ENCODE results near the gene RNU7-1.

RNU7-1 gene

DNA sequence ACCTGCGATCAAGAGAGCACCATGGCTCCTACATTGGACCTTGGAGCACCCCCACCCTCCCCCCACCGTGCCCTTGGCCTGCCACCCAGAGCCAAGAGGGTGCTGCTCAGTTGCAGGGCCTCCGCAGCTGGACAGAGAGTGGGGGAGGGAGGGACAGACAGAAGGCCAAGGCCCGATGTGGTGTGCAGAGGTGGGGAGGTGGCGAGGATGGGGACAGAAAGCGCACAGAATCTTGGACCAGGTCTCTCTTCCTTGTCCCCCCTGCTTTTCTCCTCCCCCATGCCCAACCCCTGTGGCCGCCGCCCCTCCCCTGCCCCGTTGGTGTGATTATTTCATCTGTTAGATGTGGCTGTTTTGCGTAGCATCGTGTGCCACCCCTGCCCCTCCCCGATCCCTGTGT, 1.8 kb upstream of the RNU7-1 start:
- no peak for TF ChIP-seq CTCF (IDR thresholded peaks at IDR 0.05; ENCODE audit: low read depth, low read length)
- no peak for DNase-seq (ENCODE audit: extremely low read depth, low read depth)

GRCh38 chr12:6942331-6942665, 1.3 kb upstream of the RNU7-1 start:
- no peak for TF ChIP-seq CTCF (IDR thresholded peaks at IDR 0.05; ENCODE audit: low read depth, low read length)
- DNase-seq (ENCODE audit: extremely low read depth, low read depth) = no peak

DNA sequence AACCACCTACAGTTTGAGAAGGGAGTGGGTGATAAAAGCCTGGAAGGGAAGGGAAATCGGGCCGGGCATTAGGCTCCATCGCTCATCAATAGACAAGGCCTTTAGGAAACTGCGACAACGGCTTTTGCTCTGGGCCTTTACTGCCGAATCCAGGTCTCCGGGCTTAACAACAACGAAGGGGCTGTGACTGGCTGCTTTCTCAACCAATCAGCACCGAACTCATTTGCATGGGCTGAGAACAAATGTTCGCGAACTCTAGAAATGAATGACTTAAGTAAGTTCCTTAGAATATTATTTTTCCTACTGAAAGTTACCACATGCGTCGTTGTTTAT, 261 bp upstream of the RNU7-1 start:
- peak; percentile 84 for DNase-seq (ENCODE audit: extremely low read depth, low read depth)

GRCh38 chr12:6944381-6945186, 968 bp downstream of the RNU7-1 start:
- TF ChIP-seq CTCF (IDR thresholded peaks at IDR 0.05; ENCODE audit: low read depth, low read length) = peak; percentile 87

More for the DNA sequence above, 261 bp upstream of the RNU7-1 start:
- TF ChIP-seq CTCF (IDR thresholded peaks at IDR 0.05; ENCODE audit: low read depth, low read length) = no peak

DNA sequence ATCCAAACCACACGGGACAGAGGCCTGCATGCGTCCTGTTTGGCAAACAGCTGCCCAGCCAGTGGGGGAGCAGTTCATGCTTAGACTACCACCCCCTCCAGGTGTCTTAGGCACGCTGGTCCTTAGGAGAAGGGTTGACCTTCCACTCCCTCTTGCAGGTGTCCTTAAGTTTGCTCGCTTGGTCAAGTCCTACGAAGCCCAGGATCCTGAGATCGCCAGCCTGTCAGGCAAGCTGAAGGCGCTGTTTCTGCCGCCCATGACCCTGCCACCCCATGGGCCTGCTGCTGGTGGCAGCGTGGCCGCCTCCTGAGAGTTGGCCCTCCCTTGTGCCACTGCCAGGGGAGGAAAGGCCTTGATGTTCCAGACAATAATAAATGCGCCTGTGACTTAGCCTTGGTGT, 2.0 kb downstream of the RNU7-1 start:
- no peak for DNase-seq (ENCODE audit: extremely low read depth, low read depth)
- no peak for TF ChIP-seq CTCF (IDR thresholded peaks at IDR 0.05; ENCODE audit: low read depth, low read length)

More at GRCh38 chr12:6944381-6945186, 968 bp downstream of the RNU7-1 start:
- DNase-seq (ENCODE audit: extremely low read depth, low read depth) = peak; percentile 85

DNA sequence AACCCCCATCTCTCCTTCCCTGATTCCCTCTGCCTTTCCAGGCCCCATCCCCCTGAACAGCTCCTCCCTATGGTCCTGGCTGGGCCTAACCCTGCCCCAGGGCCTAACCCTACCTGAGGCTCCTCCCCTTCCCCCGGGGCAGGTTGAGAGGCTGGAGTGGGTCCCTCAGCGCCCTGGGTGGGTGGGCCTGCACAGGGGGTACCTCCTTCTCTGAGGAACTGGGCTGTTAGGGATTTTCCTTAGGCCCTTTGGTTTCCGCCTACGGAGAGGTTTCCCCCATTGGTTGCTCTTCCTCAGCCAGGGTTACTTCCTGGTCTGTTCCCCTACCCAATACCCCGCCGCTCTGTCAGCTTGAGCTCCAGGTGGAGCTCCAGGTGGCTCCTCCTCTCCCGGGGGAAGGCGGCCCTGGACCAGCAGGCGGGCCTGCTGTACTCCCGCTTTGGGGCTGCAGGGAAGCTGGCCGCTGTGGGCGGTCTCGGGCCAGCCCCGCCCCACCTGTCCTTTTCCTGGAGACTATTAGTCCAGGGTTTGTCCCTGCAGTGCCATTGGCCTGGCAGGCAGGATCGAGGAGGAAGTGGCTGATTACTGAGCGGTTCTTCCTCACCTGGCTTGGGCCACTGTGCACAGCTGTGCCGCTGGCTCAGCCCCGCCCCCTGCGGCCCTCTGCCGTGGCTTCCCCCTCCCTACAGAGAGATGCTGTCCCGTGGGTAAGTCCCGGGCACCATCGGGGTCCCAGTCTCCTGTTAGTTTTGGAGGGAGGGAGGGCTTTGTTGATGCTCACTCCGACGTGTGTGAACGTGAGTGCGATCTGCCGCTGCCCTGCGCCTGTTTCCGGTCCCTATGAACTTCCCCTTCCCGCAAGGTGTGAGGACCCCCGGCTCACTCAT, 2.7 kb downstream of the RNU7-1 start:
- no peak for TF ChIP-seq CTCF (IDR thresholded peaks at IDR 0.05; ENCODE audit: low read depth, low read length)
- no peak for DNase-seq (ENCODE audit: extremely low read depth, low read depth)

DNA sequence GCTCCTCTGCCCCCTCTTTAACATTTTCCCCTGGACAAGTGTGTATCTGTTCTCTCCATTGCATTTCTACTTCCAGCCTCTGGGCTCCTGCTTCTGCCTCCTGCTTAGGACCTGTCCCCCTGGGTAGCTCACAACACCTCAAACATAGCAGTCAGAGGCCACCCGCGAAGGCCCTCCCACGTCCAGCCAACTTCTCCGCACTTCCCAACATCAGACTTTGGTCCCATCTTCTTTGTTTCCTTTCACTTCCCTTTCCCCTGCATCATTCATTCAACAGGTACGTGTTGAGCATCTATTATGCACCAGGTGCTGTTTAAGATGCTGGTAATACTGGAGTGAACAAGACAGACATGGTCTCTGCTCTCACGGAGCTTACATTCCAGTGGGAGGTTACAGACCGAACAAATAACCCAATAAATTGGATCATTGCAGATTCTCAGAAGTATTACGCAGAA, 3.3 kb downstream of the RNU7-1 start:
- no peak for TF ChIP-seq CTCF (IDR thresholded peaks at IDR 0.05; ENCODE audit: low read depth, low read length)
- DNase-seq (ENCODE audit: extremely low read depth, low read depth) = no peak
